HL-60/S4 treated with phorbol 12-myristate 13-acetate at 8.2 ng/mL for 4 days and 3 days (cell line): ENCODE measurements around the gene ARHGAP22.

Experiments
- in situ Hi-C: fragments of 300-500 bp; cut with MboI; formaldehyde crosslinking; loops from 2 replicates; pipeline ENCODE4 v1.15.0; 2022; ENCODE audit warnings: low sequenced_read_pairs

ARHGAP22 gene

GRCh38 chr10:48412081-48412480 lies 192.8 kb downstream of the ARHGAP22 start:
- in situ Hi-C loops: no loop called here

GRCh38 chr10:48411510-48411909 lies 193.4 kb downstream of the ARHGAP22 start:
- in situ Hi-C loops: no loop called here

GRCh38 chr10:48410503-48410902 lies 194.4 kb downstream of the ARHGAP22 start:
- in situ Hi-C loops: no loop called here

GRCh38 chr10:48406658-48407057 lies 198.2 kb downstream of the ARHGAP22 start:
- in situ Hi-C loops: no loop called here

- in situ Hi-C loops: no loop called here
Observed at GRCh38 chr10:48406204-48406603, 198.7 kb downstream of the ARHGAP22 start.

- in situ Hi-C loops: no loop called here
Observed at GRCh38 chr10:48404646-48405045, 200.2 kb downstream of the ARHGAP22 start.

- in situ Hi-C loops: no loop called here
Observed at GRCh38 chr10:48400850-48401220, 204.0 kb downstream of the ARHGAP22 start.

- in situ Hi-C loops: no loop called here
Observed at GRCh38 chr10:48400129-48400849, 204.6 kb downstream of the ARHGAP22 start.

GRCh38 chr10:48399551-48399950 lies 205.3 kb downstream of the ARHGAP22 start:
- in situ Hi-C loops: no loop called here

- in situ Hi-C loops: no loop called here
Observed at GRCh38 chr10:48399056-48399541, 205.8 kb downstream of the ARHGAP22 start.

- in situ Hi-C loops: no loop called here
Observed at GRCh38 chr10:48398261-48398660, 206.6 kb downstream of the ARHGAP22 start.
